ENCODE data around the gene KLHL3. TPM values are rescaled to one million over a fixed set of nuclear protein-coding genes. Genes with fewer than 3 reads are reported as not detected.

Gene KLHL3
- total RNA-seq, 4 donors from 2014 or later, result 1.8 to 9.8 (median 4.0) TPM

DNA sequence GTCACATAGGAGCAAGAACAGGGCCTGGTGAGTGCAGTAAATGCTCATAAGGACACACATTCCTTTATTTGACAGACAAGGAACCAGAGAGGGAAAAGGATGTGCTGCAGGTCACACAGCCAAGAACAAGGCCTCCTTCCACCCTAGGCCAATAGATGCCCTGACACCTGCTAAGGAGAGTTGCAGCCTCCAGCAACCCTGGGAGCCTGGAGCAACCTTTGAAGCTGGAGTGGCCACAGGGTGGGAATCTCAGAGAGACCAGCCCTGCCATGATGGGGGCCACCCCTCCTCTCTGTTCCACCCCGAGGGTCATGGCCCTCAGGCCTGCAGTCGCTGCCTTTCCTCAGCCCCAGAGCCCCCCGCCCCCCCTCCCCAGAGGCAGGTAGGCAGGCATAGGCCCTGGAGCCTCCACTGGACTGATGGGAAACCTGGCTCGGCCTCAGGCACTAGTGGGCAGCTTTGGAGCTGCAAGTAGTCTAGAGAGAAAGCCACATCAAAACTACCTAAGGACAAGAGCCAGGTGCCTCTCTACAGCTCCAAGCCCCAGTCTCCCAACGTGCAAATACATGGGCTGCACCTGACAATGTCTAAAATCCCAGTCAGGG, 120.6 kb downstream of the KLHL3 start:
- DNase-seq (ENCODE audit: low spot score), result no peak
- TF ChIP-seq, protein P1, sequence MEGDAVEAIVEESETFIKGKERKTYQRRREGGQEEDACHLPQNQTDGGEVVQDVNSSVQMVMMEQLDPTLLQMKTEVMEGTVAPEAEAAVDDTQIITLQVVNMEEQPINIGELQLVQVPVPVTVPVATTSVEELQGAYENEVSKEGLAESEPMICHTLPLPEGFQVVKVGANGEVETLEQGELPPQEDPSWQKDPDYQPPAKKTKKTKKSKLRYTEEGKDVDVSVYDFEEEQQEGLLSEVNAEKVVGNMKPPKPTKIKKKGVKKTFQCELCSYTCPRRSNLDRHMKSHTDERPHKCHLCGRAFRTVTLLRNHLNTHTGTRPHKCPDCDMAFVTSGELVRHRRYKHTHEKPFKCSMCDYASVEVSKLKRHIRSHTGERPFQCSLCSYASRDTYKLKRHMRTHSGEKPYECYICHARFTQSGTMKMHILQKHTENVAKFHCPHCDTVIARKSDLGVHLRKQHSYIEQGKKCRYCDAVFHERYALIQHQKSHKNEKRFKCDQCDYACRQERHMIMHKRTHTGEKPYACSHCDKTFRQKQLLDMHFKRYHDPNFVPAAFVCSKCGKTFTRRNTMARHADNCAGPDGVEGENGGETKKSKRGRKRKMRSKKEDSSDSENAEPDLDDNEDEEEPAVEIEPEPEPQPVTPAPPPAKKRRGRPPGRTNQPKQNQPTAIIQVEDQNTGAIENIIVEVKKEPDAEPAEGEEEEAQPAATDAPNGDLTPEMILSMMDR (IDR thresholded peaks at IDR 0.05), result no peak
- no peak for ATAC-seq (ENCODE audit: low FRiP score)

DNA sequence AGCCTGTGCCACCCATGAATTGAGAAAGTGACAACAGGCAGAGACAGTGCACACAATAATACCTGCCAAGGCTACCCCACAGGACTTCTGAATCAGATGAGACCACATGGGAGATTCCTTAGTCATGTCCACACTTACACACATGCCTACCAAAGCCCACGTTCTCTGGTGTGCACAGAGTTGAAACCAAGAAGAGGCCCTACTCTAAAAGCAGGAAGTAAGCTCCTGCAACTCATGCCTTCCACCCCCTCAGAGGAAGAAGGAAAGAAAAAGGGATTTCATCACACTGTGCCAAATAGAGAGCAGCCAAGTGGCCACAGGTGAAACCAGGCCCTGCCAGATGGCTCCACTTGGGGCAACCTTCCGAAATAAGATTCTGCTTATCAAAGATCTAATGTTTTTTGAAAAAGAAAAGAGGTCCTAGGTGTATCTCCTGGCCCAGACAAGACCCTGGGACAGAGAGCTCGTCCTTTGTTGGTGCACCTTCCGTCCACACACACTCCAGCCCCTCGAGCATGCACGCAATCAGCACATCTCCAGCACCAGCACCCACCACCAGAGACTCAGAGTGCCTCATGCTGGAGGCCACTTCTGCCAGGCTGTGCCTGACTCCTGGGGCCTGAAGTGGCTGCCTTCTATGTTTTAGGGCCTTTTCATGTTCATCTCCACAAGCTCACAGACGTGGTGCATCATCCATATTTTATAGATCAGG, 122.2 kb downstream of the KLHL3 start:
- TF ChIP-seq, protein P1 (IDR thresholded peaks at IDR 0.05), result no peak
- DNase-seq (ENCODE audit: low spot score), result no peak
- no peak for ATAC-seq (ENCODE audit: low FRiP score)

DNA sequence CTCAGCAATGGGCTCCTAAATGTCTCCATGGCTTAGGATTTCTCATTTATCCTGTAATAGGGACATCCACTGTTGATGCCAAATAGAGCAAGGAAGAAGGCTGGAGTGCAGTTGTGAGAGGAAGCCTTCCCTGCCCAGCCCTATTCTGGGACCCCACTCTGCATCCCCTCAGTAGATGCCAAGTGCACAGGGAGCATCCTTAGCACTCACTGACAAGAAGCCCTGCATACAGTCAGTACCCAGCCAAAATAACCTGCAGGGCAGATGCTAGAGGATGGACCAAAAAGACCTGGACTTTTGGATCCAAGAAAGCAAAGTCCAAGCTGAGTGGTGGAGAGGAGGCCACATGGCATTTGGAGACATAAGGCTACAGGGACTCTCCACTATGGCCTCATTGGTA, 123.3 kb downstream of the KLHL3 start:
- TF ChIP-seq, protein P1 (IDR thresholded peaks at IDR 0.05), result no peak

DNA sequence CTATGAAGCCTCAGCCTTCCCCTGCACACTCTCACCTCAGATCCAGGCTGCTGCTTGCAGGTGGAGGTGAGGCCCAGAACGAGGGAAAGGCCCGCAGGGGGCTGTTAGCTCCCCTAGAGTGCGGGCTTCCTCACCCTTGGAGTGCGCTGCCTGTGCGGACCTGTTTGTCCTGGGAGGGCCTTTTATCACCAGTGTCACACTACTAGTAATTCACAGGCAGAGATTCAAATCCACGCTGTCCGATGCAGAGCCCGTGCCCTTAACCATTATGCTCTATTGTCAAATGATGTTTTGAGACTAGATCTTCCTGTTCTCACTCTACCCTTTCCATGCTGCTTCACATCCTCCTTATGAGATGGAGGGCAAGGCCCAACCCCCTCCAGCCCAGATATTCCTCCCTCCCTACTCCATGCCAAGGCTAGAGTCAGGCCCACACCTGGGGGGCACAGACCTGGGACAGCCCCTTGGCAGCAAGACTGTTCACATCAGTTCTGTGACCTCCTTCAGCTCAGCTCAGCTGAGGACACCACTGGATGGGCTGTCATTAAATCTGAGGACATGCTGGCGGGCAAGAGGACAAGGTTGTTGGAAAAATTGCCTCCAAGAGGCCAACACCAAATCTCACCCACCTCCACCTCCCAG, 124.0 kb downstream of the KLHL3 start:
- ATAC-seq (ENCODE audit: low FRiP score) (no peak), DNase-seq (ENCODE audit: low spot score) (no peak)
- TF ChIP-seq, protein P1 (IDR thresholded peaks at IDR 0.05), result no peak

More for the DNA sequence above, 123.3 kb downstream of the KLHL3 start:
- DNase-seq (ENCODE audit: low spot score) (no peak), ATAC-seq (ENCODE audit: low FRiP score) (no peak)

DNA sequence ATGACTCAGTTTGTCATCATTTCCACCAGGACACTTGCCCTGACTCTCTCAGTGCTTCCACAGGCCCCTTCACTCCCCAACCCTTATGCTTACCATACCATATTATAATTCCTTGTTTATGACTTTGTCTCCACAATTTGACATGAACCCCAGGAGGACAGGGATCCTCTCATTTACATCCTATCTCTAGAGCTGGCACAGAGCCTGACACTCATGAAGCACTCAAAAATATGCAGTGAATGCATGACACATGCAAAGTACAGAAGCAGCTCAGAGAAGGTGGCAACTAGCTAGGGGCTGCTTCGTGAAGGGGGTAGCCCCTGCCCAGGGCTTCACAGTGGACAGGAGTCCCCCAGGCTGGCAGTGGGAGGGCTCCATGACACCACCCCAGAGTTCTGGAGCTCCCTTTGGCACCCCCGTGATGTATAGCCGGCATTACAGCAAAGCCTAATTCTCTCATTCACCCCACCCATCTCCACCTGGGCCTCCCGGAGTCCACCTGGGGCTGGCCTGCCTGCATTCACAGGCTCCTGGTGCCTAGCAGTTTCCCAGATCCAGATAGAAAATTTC, 124.8 kb downstream of the KLHL3 start:
- TF ChIP-seq, protein P1 (IDR thresholded peaks at IDR 0.05), result no peak
- ATAC-seq (ENCODE audit: low FRiP score) (no peak), DNase-seq (ENCODE audit: low spot score) (no peak)

DNA sequence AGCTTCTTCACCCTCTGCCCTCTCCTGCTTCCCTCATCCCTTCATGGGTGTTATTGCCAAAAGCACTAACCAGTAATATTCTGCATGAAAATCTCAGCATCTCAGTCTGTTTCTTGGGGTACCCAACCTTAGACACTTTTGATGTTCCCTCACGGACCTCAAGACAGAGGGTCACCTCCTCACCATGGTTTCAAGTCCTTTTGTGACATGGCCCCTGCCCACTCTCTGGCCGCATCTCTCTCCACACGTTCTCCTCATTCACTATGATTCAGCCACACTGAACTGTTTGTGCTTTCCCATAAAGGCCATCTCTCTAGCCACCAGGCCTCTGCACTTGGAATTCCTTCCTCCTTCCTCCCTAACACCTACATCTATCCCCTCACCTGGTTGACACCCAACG, 125.3 kb downstream of the KLHL3 start:
- ATAC-seq (ENCODE audit: low FRiP score) (no peak), DNase-seq (ENCODE audit: low spot score) (no peak)
- TF ChIP-seq, protein P1 (IDR thresholded peaks at IDR 0.05), result no peak

Data from omental fat pad (tissue), 4 donors.